Skeletal muscle satellite cell (primary cell): ENCODE measurements around the gene NSMF.

ENCODE experiments used
- H3K27me3 ChIP-seq: 2 replicates; pipeline ENCODE4 v1.7.0; 2013; ENCODE audit warnings: low read length; ENCODE audit not compliant: control insufficient read depth, insufficient read depth
- H3K36me3 ChIP-seq: 2 replicates; pipeline ENCODE4 v1.7.0; 2013; ENCODE audit warnings: mild to moderate bottlenecking, control low read depth, low read length; ENCODE audit not compliant: insufficient read depth
- H3K4me1 ChIP-seq: 2 replicates; pipeline ENCODE4 v1.7.0; 2013; ENCODE audit warnings: low read length; ENCODE audit not compliant: control insufficient read depth, insufficient read depth
- H3K4me2 ChIP-seq: 2 replicates; pipeline ENCODE4 v1.7.0; 2013; ENCODE audit warnings: mild to moderate bottlenecking, low read length
- H3K4me3 ChIP-seq: 2 replicates; pipeline ENCODE4 v1.7.0; 2013; ENCODE audit warnings: low read length
- H3K9ac ChIP-seq: 2 replicates; pipeline ENCODE4 v1.7.0; 2013; ENCODE audit warnings: mild to moderate bottlenecking, low read depth, low read length, moderate library complexity
- H3K9me3 ChIP-seq: replicated peaks from 2 replicates; pipeline ENCODE4 v1.7.0; 2013; ENCODE audit warnings: mild to moderate bottlenecking, control low read depth, low read length

The NSMF gene

GRCh38 chr9:137498720-137499150, 39.6 kb upstream of the NSMF start:
- Histone ChIP-seq H3K4me1 (no peaks in the 10 kb centered on the region), H3K4me3 (no peak overlapping the region)

DNA sequence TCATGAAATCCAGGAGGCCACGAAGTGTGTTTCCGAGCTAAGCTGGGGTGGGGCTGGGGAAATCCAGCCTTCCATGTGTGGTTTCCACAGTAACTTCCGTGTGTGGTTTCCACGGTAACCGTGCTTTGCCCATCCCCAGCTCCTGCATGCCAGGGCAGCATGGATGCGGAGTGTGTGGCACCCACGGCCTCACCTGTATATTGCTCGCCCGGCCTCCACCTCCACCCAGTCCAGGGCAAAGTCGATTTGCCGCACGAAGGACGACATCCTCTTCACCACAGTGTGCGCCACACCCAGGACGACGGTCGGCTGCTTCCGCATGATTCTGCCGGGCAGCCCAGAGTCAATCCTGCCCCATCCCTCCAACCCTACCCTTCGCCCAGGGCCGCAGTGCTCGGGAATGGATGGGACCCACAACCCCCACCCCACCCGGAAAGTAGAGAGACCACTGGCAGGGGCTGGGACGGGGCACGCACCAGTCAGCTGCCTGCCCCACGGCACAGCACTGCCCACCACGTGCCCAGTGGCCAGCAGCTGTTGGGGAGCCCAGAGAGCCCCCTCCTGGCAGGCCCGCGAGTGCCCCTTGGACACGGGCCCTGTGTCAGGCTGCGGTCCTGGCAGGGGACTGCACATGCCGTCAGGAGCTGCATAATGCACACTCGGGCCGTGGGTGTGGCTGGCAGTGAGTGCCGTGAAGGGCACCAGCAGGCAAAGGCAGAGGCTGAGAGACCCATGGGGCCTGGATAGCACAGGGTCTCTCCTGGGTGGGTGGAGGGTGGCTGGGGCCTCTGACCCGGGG, 39.0 kb upstream of the NSMF start:
- Histone ChIP-seq H3K9ac (no peak overlapping the region), H3K27me3 (no peaks in the 10 kb centered on the region), H3K9me3 (no peaks in the 10 kb centered on the region), H3K36me3 (no peaks in the 10 kb centered on the region), H3K4me1 (no peaks in the 10 kb centered on the region), H3K4me2 (no peak overlapping the region), H3K4me3 (no peak overlapping the region)

More at GRCh38 chr9:137498720-137499150, 39.6 kb upstream of the NSMF start:
- Histone ChIP-seq H3K27me3 (no peaks in the 10 kb centered on the region), H3K9ac (no peak overlapping the region), H3K4me2 (no peak overlapping the region), H3K9me3 (no peaks in the 10 kb centered on the region), H3K36me3 (no peaks in the 10 kb centered on the region)

GRCh38 chr9:137496601-137497375, 37.7 kb upstream of the NSMF start:
- H3K36me3 ChIP-seq, result no peaks in the 10 kb centered on the region
- no peaks in the 10 kb centered on the region for H3K9me3 ChIP-seq

GRCh38 chr9:137494550-137495351, 35.6 kb upstream of the NSMF start:
- no peak overlapping the region for H3K4me3 ChIP-seq
- H3K27me3 ChIP-seq, result no peaks in the 10 kb centered on the region
- H3K9ac ChIP-seq, result no peak overlapping the region
- no peaks in the 10 kb centered on the region for H3K36me3 ChIP-seq
- H3K9me3 ChIP-seq, result no peaks in the 10 kb centered on the region
- no peaks in the 10 kb centered on the region for H3K4me1 ChIP-seq
- H3K4me2 ChIP-seq, result no peak overlapping the region

More at GRCh38 chr9:137496601-137497375, 37.7 kb upstream of the NSMF start:
- H3K4me2 ChIP-seq, result no peak overlapping the region
- H3K4me3 ChIP-seq, result no peak overlapping the region
- no peak overlapping the region for H3K9ac ChIP-seq
- H3K4me1 ChIP-seq, result no peaks in the 10 kb centered on the region
- no peaks in the 10 kb centered on the region for H3K27me3 ChIP-seq

DNA sequence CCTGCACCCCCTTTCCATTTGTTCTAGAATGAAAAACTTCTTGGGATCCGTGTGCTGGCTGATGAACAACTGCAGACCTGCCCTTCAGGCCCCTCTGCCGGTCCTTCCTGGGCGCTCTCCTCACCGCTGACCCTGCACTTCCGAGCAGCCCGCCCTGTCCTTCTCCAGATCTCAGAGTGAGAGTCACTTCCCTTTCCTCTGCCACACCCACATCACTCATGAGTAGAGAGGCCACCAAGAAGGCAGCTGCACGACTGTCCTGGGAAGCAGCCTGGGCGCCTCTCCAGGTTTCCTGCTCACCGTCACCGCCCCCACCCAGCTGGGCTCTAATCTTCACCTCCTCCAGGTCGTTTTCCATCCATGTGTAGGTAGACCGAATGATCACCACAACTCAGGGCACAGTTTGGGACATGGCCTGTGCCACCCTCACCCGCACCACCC, 35.0 kb upstream of the NSMF start:
- Histone ChIP-seq H3K27me3 (no peaks in the 10 kb centered on the region), H3K4me1 (no peaks in the 10 kb centered on the region), H3K4me3 (no peak overlapping the region), H3K9ac (no peak overlapping the region), H3K4me2 (no peak overlapping the region), H3K36me3 (no peaks in the 10 kb centered on the region), H3K9me3 (no peaks in the 10 kb centered on the region)

- Histone ChIP-seq H3K9me3 (no peaks in the 10 kb centered on the region), H3K27me3 (no peaks in the 10 kb centered on the region), H3K4me3 (no peak overlapping the region), H3K4me2 (no peak overlapping the region), H3K4me1 (no peaks in the 10 kb centered on the region), H3K36me3 (no peaks in the 10 kb centered on the region), H3K9ac (no peak overlapping the region)
Observed at GRCh38 chr9:137493364-137494103, 34.4 kb upstream of the NSMF start.

DNA sequence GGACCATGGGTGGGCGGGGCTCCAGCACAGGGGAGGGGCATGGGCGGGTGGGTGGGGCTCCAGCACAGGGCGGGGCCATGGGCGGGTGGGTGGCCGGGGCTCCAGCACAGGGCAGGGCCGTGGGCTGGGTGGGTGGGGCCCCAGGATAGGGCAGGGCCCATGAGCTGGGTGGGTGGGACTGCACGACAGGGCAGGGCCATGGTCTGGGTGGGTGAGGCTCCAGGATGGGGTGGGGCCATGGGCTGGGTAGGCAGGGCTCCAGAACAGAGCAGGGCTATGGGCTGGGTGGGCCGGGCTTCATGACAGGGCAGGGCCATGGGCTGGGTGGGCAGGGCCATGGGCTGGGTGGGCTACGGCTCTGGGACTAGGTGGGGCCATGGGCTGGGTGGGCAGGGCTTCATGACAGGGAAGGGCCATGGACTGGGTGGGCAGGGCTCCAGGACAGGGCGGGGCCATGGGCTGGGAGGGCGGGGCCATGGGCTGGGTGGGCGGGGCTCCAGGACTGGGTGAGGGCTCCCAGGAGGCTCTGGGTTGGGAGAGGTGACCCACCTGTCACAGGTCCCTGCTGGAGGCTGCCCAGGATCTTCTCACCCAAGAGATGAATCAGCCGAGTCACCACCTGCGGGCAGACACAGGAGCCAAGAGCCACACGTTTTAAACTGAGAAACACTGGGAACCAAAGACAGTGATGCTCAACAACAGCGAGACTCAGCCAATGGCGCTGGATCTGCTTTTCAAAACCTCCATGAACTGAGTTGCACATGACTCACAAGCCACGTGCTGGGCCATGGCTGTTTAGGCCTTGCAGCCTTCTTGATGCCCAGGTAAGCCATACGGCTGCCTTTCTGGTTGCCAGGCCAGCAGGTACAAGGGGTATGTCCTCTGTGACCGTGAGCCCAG, 33.6 kb upstream of the NSMF start:
- no peaks in the 10 kb centered on the region for H3K4me1 ChIP-seq
- no peaks in the 10 kb centered on the region for H3K9me3 ChIP-seq
- no peaks in the 10 kb centered on the region for H3K27me3 ChIP-seq
- no peak overlapping the region for H3K4me2 ChIP-seq
- no peak overlapping the region for H3K9ac ChIP-seq
- H3K4me3 ChIP-seq, result no peak overlapping the region
- H3K36me3 ChIP-seq, result no peaks in the 10 kb centered on the region

DNA sequence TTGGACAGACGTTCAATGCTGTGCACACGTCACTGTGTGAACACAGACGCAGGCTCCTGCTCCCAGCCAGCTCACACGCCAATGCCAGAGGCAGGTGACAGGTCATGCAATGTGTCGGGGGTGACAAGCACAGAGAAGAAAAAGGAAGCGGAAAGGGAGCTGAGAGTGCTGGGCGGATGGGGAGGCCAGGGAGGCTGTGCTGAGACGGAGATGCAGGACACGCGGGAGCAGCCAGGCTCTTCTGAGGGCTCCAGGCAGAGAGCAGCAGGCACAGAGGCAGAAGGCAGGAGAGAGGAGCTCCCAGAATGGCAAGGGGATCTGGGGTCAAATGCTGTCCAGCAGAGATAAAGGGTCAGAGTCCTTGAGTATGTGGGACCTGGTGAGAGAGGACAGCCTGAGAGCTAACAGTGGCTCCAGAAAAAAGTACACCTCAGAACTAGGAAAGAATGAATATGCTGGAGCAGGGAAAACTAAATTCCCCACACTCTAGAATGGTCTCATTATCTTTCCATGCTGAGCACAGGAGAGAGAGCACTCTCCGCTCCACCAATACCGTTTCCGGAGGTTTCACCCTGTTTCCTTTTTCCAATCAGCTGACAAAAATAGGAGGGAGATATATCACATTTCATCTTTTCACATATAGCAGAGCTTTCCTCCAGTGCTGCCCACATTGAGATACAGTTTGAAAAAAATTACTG, 32.8 kb upstream of the NSMF start:
- Histone ChIP-seq H3K4me3 (no peak overlapping the region), H3K36me3 (no peaks in the 10 kb centered on the region), H3K9me3 (no peaks in the 10 kb centered on the region), H3K4me2 (no peak overlapping the region), H3K27me3 (peaks cover 6% of the 10 kb centered on the region), H3K9ac (no peak overlapping the region), H3K4me1 (no peaks in the 10 kb centered on the region)

DNA sequence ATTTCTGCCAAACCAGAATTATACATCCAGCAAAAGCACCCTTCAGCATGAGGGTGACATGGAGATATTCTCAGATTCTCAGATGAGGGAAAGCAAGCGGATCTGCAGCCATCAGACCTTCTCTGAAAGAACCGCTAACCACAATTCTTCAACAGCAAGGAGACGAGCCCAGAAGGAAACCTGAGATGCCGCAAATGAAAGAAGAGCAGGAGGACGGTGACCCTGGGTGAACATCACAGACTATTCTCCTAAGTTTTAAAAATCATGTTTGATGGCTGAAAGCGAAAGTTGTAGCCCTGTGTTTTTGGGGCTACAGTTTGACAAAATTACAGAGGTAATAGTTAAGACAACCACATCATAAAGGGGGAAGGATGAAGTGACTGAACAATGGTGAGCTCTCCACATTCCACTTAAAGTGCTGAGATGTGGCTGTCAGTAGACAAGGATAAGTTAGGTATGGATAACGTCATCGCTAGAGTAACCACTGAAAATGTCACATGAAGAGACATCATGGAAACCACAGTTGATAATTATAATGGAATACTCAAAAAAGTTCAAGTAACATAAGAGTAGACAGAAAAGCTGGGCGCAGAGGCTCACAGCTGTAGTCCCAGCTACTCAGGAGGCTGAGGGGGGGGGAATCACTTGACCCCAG, 31.5 kb upstream of the NSMF start:
- Histone ChIP-seq H3K9ac (no peak overlapping the region), H3K4me2 (no peak overlapping the region), H3K4me3 (no peak overlapping the region), H3K27me3 (peaks cover 13% of the 10 kb centered on the region), H3K4me1 (no peaks in the 10 kb centered on the region), H3K36me3 (no peaks in the 10 kb centered on the region), H3K9me3 (no peaks in the 10 kb centered on the region)
